Upper lobe of left lung (tissue), 4 donors: Measurements from ENCODE around the gene CAMTA2.

ENCODE experiments used
- CTCF ChIP-seq, 6 experiments: fragments of 450-650 bp in 4 of 6; fragments of 200-600 bp in 2 of 6; sonication (generic) in 2 of 6; IDR thresholded peaks; one replicate each; pipeline ENCODE4 v1.5.1; 2016 to 2019; ENCODE audit warnings: antibody characterized with exemption in 6 of 6
- EP300 ChIP-seq, 4 donors: sonication (generic); formaldehyde crosslinking; IDR thresholded peaks; one replicate each; pipeline ENCODE4 v1.5.1; 2017; ENCODE audit warnings: antibody characterized with exemption in 4 of 4, control low read depth in 2 of 4
- POLR2A ChIP-seq, 4 donors: fragments of 450-650 bp; IDR thresholded peaks; one replicate each; pipeline ENCODE4 v1.5.1; 2016 to 2017; ENCODE audit warnings: antibody characterized with exemption in 4 of 4, mild to moderate bottlenecking in 2 of 4
- POLR2AphosphoS5 ChIP-seq, 2 donors: sonication (generic); formaldehyde crosslinking; IDR thresholded peaks; one replicate each; pipeline ENCODE4 v1.5.1; 2017; ENCODE audit warnings: antibody characterized with exemption in 2 of 2

GRCh38 chr17:5034063-5034462 lies 46.6 kb upstream of the CAMTA2 start:
- no peak for TF ChIP-seq CTCF (IDR thresholded peaks at IDR 0.05)
- TF ChIP-seq EP300 (IDR thresholded peaks at IDR 0.05), result no peak
- TF ChIP-seq POLR2AphosphoS5 (IDR thresholded peaks at IDR 0.05), result no peak
- TF ChIP-seq POLR2A (IDR thresholded peaks at IDR 0.05), result no peak
